B cell (primary cell): Measurements from ENCODE around the gene GPR35. TPM values are rescaled to one million over a fixed set of nuclear protein-coding genes. Genes with fewer than 3 reads are reported as not detected.
"Not testable (repeated sequence)": the region's sequence is repeated elsewhere in the genome, so short reads cannot be mapped to it uniquely, and the experiment has no call there.

Experiments
- ATAC-seq: fragments of 200-7000 bp; cut with Tn5 transposase; one replicate; pipeline ENCODE4 v1.10.0; 2021; ENCODE audit warnings: low read depth, mild to moderate bottlenecking, moderate number of reproducible peaks, moderate library complexity
- CTCF ChIA-PET: fragments of 350-600 bp; sonication (Branson Sonifier 250); formaldehyde crosslinking; loops from one replicate; lab custom pipeline; 2021; ENCODE audit warnings: antibody characterized with exemption, inconsistent platforms; lab: Charles Lee
- POLR2A ChIA-PET: fragments of 350-600 bp; sonication (Branson Sonifier 250); formaldehyde crosslinking; loops from one replicate; lab custom pipeline; 2021; ENCODE audit warnings: antibody characterized with exemption; lab: Charles Lee
- DNase-seq: peaks from one replicate; pipeline ENCODE4 v3.0.0; 2013
- H2AFZ ChIP-seq: 2 replicates; pipeline ENCODE4 v1.6.1; 2012; ENCODE audit warnings: mild to moderate bottlenecking, low read depth, low read length; ENCODE audit not compliant: insufficient read depth, poor library complexity, severe bottlenecking
- H3K27ac ChIP-seq, 2 donors: 1 replicate in 1 of 2; 2 replicates in 1 of 2; pipeline ENCODE4 v1.5.1; 2012 to 2013; ENCODE audit warnings: low read length in 2 of 2, mild to moderate bottlenecking in 2 of 2, moderate library complexity in 1 of 2
- H3K27me3 ChIP-seq, 4 experiments: fragments of 200-600 bp in 1 of 4; sonication (generic) in 1 of 4; replicated peaks in 1 of 4; 1 replicate in 2 of 4; 2 replicates in 2 of 4; pipeline versions ENCODE4 v1.6.1 to v1.7.0; 2013 to 2016; ENCODE audit warnings: low read length in 3 of 4, mild to moderate bottlenecking in 2 of 4, mixed read lengths in 1 of 4, moderate library complexity in 1 of 4; ENCODE audit not compliant: insufficient read depth in 4 of 4, control insufficient read depth in 3 of 4; ENCODE audit errors: control extremely low read depth in 1 of 4
- H3K36me3 ChIP-seq, 2 experiments: replicated peaks in 1 of 2; 1 replicate in 1 of 2; 2 replicates in 1 of 2; pipeline versions ENCODE4 v1.6.1 to v1.7.1; 2013; ENCODE audit warnings: low read length in 1 of 2; ENCODE audit not compliant: insufficient read depth in 2 of 2, control insufficient read depth in 1 of 2; ENCODE audit errors: control extremely low read depth in 1 of 2, extremely low read depth in 1 of 2
- H3K4me1 ChIP-seq, 2 donors: fragments of 200-600 bp in 1 of 2; sonication (generic) in 1 of 2; 1 replicate in 1 of 2; 2 replicates in 1 of 2; pipeline versions ENCODE4 v1.5.1 to v1.6.1; 2013 to 2017; ENCODE audit warnings: low read length in 2 of 2; ENCODE audit not compliant: control insufficient read depth in 2 of 2, insufficient read depth in 2 of 2
- H3K4me2 ChIP-seq: replicated peaks from 2 replicates; pipeline ENCODE3; 2012; ENCODE audit warnings: mild to moderate bottlenecking, low read depth, low read length; ENCODE audit not compliant: poor library complexity, severe bottlenecking
- H3K4me3 ChIP-seq, 5 experiments: fragments of 200-600 bp in 1 of 5; sonication (generic) in 1 of 5; 1 replicate in 3 of 5; 2 replicates in 2 of 5; pipeline versions ENCODE4 v1.5.1 to v1.7.0; 2011 to 2016; ENCODE audit warnings: low read length in 4 of 5, mild to moderate bottlenecking in 4 of 5, low read depth in 2 of 5, control low read depth in 1 of 5, moderate library complexity in 1 of 5; ENCODE audit not compliant: insufficient read depth in 1 of 5; ENCODE audit errors: control extremely low read depth in 1 of 5, extremely low read depth in 1 of 5
- H3K79me2 ChIP-seq: fragments of 200-600 bp; sonication (generic); one replicate; pipeline ENCODE4 v1.6.0; 2016; ENCODE audit warnings: low read length; ENCODE audit not compliant: control insufficient read depth, insufficient read depth
- H3K9ac ChIP-seq: fragments of 200-600 bp; sonication (generic); 2 replicates; pipeline ENCODE4 v1.6.1; 2017; ENCODE audit warnings: mild to moderate bottlenecking, low read length, moderate library complexity
- H3K9me3 ChIP-seq, 3 donors: one replicate each; pipeline versions ENCODE4 v1.6.1 to v1.7.1; 2013; ENCODE audit warnings: low read length in 2 of 3; ENCODE audit not compliant: control insufficient read depth in 2 of 3, insufficient read depth in 1 of 3; ENCODE audit errors: control extremely low read depth in 1 of 3
- H4K20me1 ChIP-seq: 2 replicates; pipeline ENCODE4 v1.6.0; 2012; ENCODE audit warnings: mild to moderate bottlenecking, low read length; ENCODE audit not compliant: insufficient read depth, control insufficient read depth, poor library complexity, severe bottlenecking
- H3K27ac Mint-ChIP-seq: one replicate; pipeline ENCODE4 v1.8.0; 2021; ENCODE audit warnings: mixed read lengths
- H3K27me3 Mint-ChIP-seq: one replicate; pipeline ENCODE4 v1.8.0; 2021; ENCODE audit warnings: mixed read lengths
- H3K4me1 Mint-ChIP-seq: one replicate; pipeline ENCODE4 v1.8.0; 2021; ENCODE audit warnings: mixed read lengths
- H3K4me3 Mint-ChIP-seq: one replicate; pipeline ENCODE4 v1.8.0; 2021; ENCODE audit warnings: mixed read lengths
- H3K9me3 Mint-ChIP-seq: one replicate; pipeline ENCODE4 v1.8.0; 2022; ENCODE audit warnings: mixed read lengths; ENCODE audit not compliant: insufficient read depth
- CTCF ChIP-seq: fragments of 200-600 bp; IDR thresholded peaks from one replicate; pipeline ENCODE4 v1.8.0; 2022; ENCODE audit warnings: antibody characterized with exemption, mild to moderate bottlenecking
- EZH2 ChIP-seq: IDR thresholded peaks from 2 replicates; pipeline ENCODE4 v1.6.1; 2012; ENCODE audit warnings: borderline replicate concordance, low read depth, mild to moderate bottlenecking, moderate library complexity, low read length; ENCODE audit not compliant: insufficient read depth, poor library complexity, severe bottlenecking
- WGBS: methylation state at CpG from one replicate; pipeline ENCODE4 v1.1.5; 2013; ENCODE audit warnings: missing lambda C conversion rate; ENCODE audit not compliant: insufficient coverage; 5-methylcytosine and 5-hydroxymethylcytosine counted together
- intact Hi-C: fragments of 100-400 bp; cut with micrococcal nuclease; formaldehyde crosslinking; loops from one replicate; pipeline ENCODE4 v1.10.0; 2022
- polyA plus RNA-seq: library from polyadenylated mRNA; depleted of rRNA; stranded (reverse); fragments of >200 nt; gene quantifications from 2 replicates; pipeline ENCODE4 v1.2.3, GENCODE V29; 2012
- total RNA-seq, 2 donors: library from RNA; stranded (reverse); fragments of 120-200 nt in 1 of 2; gene quantifications; 1 replicate in 1 of 2; 2 replicates in 1 of 2; pipeline versions ENCODE4 v1.2.3 to v1.2.4, GENCODE V29; 2013 to 2022

The GPR35 gene
- total and polyA plus RNA-seq, 2 donors (not counting 1 experiment from before 2014, with no cell fraction given): 1.8 to 9.6 TPM

GRCh38 chr2:240651185-240651584, 25.9 kb downstream of the GPR35 start:
- no peak overlapping the region for H3K4me3 Mint-ChIP-seq
- no peak overlapping the region for H3K9ac ChIP-seq
- 86% methylated on average over 2 of the region's 3 CpGs for WGBS
- ChIA-PET POLR2A (no interaction called here), CTCF (interaction anchor here (1.2 kb wide), 1 partner anchor 10 kb away, joined by 3 read pairs; no protein-coding TSS in a partner anchor)
- no peak overlapping the region for H2AFZ ChIP-seq
- peaks cover 0 to 11% (median 0%) of the 10 kb centered on the region in 3 donors for H3K9me3 ChIP-seq
- peaks cover 51% of the 10 kb centered on the region for H3K27me3 Mint-ChIP-seq
- H3K4me2 ChIP-seq: no peak overlapping the region
- peaks cover 3% of the 10 kb centered on the region for H3K4me1 Mint-ChIP-seq
- no peak overlapping the region for H3K4me3 ChIP-seq
- H4K20me1 ChIP-seq: no peaks in the 10 kb centered on the region
- DNase-seq (no peak), ATAC-seq (no peak)
- H3K79me2 ChIP-seq: no peaks in the 10 kb centered on the region
- no peak overlapping the region for H3K27ac Mint-ChIP-seq
- no peaks in the 10 kb centered on the region for H3K9me3 Mint-ChIP-seq
- peaks cover 0 to 37% (median 5%) of the 10 kb centered on the region in 4 experiments for H3K27me3 ChIP-seq
- H3K27ac ChIP-seq: no peak overlapping the region
- TF ChIP-seq CTCF (no peak), EZH2 (no peak)
- no peaks in the 10 kb centered on the region for H3K36me3 ChIP-seq
- no peaks in the 10 kb centered on the region for H3K4me1 ChIP-seq
- intact Hi-C loops: no loop called here

- Histone ChIP-seq H2AFZ (no peak overlapping the region), H3K4me3 (no peak overlapping the region), H3K4me1 (no peaks in the 10 kb centered on the region), H4K20me1 (no peaks in the 10 kb centered on the region), H3K9me3 (peaks cover 0 to under 1% (median 0%) of the 10 kb centered on the region in 3 donors), H3K4me2 (no peak overlapping the region), H3K9ac (no peak overlapping the region), H3K79me2 (no peaks in the 10 kb centered on the region), H3K27ac (no peak overlapping the region), H3K27me3 (peaks cover 0 to 14% (median 0%) of the 10 kb centered on the region in 4 experiments), H3K36me3 (no peaks in the 10 kb centered on the region)
- DNase-seq: no peak
- intact Hi-C loops: no loop called here
- POLR2A ChIA-PET: no interaction called here
- CTCF ChIA-PET: no interaction called here
- WGBS: no CpG with 5 or more reads among the region's 10 CpGs
- Mint-ChIP-seq H3K4me1 (peaks cover 3% of the 10 kb centered on the region), H3K27ac (no peak overlapping the region), H3K4me3 (no peak overlapping the region), H3K9me3 (no peaks in the 10 kb centered on the region), H3K27me3 (peaks cover 39% of the 10 kb centered on the region)
- no peak for ATAC-seq
- TF ChIP-seq EZH2 (no peak), CTCF (no peak)
Observed at GRCh38 chr2:240655931-240656886, 30.9 kb downstream of the GPR35 start.

- POLR2A ChIA-PET: interaction anchor here (0.6 kb wide), 1 partner anchor 118 kb away, joined by 3 read pairs; no protein-coding TSS in a partner anchor
- intact Hi-C loops: not testable (repeated sequence)
- no CpG with 5 or more reads among the region's 7 CpGs for WGBS
Observed at GRCh38 chr2:240659883-240660282, 34.6 kb downstream of the GPR35 start.

More at GRCh38 chr2:240659883-240660282, 34.6 kb downstream of the GPR35 start:
- H3K4me3 ChIP-seq, H3K4me2 ChIP-seq, H3K9me3 Mint-ChIP-seq, H2AFZ ChIP-seq, H3K4me1 ChIP-seq, H3K27me3 ChIP-seq, H4K20me1 ChIP-seq, H3K27ac ChIP-seq, H3K9ac ChIP-seq, DNase-seq, H3K4me1 Mint-ChIP-seq, H3K79me2 ChIP-seq, H3K9me3 ChIP-seq, H3K36me3 ChIP-seq, ATAC-seq, CTCF ChIA-PET, H3K27ac Mint-ChIP-seq, H3K4me3 Mint-ChIP-seq: not testable (repeated sequence)
- peaks cover 36% of the 10 kb centered on the region for H3K27me3 Mint-ChIP-seq
